NCI-H774 (cell line): Measurements from ENCODE around the gene TPGS2.
"Not testable (repeated sequence)": the region's sequence is repeated elsewhere in the genome, so short reads cannot be mapped to it uniquely, and the experiment has no call there.

Experiments used
- DNase-seq: peaks from one replicate; lab custom pipeline; 2025; lab: John Stamatoyannopoulos, UW

TPGS2 gene

DNA sequence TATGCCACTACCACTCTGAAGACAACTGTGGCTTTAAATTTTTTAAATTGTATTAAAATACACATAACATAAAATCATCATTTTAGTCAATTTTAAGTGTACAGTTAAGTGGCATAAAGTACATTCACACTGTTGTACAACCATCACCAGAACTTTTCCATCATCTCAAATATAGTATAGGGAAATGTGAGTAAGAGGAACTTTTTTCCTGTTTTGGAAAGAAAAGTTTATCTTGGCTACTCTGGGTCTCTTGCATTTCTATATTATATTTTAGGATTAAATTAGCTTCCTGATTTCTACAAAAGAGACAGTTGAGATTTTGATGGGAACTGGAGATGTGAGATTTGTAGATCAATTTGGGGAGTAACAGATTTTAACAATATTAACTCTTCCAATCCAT lies 3.3 kb downstream of the TPGS2 start:
- DNase-seq: no peak

DNA sequence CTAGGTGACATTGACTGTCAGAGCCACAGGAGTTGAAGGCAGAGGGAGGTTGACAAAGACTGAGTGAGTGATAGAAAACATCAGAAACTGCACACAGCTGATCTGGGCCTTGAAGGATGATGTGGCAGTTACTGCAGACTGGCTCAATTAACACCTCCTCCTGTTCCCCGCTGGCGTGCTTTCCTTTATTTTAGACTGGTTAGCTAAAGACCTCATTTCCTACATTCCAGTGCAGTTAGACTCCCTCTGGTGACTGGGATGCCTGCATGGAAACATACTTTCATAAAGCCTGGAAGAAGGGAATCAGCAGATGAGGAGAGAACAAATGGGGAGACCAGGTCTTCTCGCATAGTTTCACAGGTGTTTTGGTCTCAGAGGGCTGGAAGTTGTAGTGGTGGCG lies 7.1 kb downstream of the TPGS2 start:
- DNase-seq: no peak

GRCh38 chr18:36819621-36820020 lies 9.2 kb downstream of the TPGS2 start:
- DNase-seq: no peak

GRCh38 chr18:36818652-36819051 lies 10.2 kb downstream of the TPGS2 start:
- no peak for DNase-seq

DNA sequence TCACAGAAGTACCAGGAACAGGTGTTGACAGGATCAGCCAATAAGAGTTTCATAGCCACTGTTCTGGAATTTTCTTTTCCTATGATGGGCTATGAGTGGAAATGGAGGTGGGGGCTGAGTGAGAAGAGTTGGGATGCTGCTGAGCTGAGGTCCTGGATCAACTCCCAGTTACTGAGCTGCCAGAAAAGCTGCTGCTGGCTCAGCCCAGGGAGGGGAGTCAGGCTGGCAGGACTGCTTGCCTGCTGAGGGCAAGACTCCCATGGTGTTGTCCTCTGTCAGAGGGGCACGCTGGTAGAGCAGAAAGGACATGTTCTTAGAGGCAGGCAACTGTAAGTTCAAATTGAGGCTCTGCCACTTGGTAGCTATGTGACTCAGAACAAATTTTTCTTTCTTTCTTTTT lies 11.8 kb downstream of the TPGS2 start:
- DNase-seq: no peak

DNA sequence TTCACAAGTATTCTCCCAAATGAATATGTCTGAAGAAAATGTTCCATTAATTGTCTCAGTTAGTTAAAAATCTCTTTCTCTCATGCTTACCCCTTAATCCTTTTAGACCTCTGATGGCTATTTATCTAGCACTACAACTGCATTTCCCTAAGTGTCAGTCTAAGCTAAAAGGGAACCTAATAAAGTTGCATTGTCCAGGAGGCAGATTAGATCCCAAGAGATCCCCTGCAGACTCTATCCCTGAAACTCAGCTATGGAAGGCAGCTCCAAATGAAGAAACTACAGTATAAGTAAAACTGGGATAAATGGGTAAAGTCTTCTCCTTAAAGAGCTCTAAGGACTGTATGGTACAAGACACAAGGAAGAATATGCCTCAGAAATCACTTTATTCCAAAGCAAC lies 12.7 kb downstream of the TPGS2 start:
- not testable (repeated sequence) for DNase-seq

- no peak for DNase-seq
Measured at GRCh38 chr18:36814994-36815393, 13.8 kb downstream of the TPGS2 start.

DNA sequence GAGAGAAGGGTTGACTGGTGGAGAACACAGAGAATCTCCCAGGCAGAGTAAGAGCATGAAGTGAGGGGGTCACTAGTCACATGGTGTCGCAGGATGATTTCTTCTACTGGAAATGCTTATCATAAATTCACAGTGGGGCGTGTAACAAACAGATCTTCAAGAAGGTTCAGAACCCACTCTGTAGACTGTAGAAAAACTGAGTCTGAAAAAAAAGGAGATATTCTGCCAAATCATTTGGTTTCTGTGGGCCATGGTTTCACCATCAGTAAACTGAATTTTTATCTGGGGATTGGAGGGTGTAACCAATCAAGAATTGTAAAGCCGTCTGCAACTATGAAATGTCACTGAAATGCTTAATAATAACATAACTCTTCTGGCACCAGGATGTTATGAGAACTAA lies 15.0 kb downstream of the TPGS2 start:
- no peak for DNase-seq

GRCh38 chr18:36813101-36813775 lies 15.6 kb downstream of the TPGS2 start:
- DNase-seq: no peak

DNA sequence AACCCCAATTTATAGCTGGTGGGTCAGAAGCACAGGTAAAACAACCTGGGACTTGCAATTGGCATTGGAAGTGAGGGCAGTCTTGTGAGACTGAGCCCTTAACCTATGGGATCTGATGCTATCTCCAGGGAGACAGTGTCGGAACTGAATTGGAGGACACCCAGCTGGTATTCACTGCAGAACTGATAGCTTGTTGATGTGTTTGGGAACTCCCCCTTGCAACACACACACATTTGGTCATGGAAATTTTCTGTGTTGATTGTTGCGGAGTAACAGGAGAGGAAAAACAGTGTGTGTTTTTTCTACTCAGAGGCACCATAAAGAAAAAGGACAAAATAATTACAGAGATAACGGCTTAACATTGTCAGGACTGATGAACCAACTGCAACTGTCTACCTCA lies 16.1 kb downstream of the TPGS2 start:
- DNase-seq: no peak

- no peak for DNase-seq
Measured at GRCh38 chr18:36811955-36812354, 16.8 kb downstream of the TPGS2 start.

- no peak for DNase-seq
Measured at GRCh38 chr18:36811430-36811829, 17.4 kb downstream of the TPGS2 start.

DNA sequence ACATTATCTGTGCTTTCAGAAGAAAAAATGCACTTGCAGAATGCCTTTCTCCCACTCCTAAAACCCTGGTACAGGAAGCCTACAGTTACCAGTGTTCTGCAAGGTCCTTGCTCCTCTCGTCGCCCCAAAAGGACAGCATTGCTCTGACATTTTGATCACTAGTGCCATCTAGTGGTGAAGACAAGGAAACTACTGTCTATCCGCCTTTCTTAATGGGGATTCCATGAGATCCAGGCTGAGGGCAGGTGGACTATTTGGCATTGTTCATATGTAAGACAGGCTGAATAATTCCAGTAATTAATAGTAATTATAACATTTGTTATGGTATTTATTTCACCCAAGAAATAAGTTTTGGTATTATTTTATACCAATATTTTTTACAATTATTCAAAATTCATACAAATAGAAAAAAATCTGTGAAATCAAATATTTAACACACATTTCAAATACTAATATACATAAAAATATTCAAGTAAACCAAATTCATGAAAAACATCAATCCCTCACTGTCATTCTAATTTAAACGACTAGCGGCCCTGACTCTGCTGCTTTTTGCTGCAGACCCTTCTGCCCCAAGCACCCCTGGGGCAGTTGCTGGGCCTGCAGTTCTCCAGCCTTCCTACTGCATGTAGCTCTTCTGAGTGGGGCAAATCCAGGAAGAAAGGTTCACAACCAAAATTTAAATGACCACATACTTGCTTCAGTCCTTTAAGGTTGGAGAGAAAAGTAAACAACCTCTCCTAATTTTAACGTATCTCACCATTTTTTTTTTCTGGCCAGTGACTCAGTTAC lies 19.0 kb downstream of the TPGS2 start:
- DNase-seq: no peak

GRCh38 chr18:36808681-36809080 lies 20.1 kb downstream of the TPGS2 start:
- no peak for DNase-seq

DNA sequence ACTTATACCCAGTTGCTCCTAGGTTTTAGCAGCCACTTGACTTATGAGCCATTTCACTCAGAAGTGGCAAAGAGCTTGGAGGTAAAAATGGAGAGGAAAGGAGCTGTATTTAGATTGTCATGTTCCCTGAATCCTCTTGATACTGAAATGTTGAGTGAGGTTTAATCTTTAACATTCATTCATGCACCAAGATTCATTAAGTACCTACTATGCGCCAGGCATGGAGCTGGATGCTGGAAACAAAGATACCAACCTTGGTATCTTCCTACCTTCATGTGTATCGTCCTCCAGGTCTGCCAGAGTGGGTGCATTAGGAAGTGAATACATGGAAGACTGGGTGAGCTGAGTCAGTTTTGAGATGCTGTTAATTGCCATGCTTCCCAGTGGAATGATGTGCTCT lies 23.7 kb downstream of the TPGS2 start:
- no peak for DNase-seq

DNA sequence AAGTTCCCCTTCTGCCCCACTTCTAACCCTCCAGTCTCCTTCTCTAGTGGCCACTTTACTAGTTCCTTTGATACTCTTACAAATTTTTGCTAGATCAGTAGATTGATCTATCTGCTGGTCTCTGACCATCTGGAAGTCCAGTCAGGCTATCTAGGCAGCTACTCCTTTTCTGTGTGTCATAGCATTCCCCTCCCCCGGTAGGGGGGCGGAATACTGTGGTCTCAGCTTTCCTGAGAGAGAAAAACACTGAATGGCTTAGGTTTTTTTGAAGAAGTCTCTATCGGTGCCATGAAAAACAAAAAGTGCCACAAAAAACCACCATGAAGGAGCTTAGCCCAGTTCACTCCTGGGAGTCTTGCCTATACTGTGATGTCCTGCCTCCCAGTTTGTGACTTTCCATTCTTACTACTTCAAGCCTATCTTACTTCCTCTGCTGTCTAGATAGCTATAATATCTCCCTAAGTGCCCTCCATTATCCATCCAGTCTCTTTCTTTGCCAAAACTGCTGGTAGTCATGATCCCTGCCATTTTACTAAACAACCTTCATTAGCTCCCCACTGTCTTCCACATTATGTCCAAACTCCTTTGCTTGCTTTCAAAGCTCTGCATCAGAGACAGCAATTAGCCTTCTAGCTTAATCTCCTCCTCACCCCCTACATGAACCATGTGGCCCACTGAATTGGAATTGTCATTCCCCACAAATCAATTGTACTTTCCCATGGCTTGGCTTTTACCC lies 29.9 kb downstream of the TPGS2 start:
- no peak for DNase-seq

GRCh38 chr18:36792634-36793283 lies 36.0 kb downstream of the TPGS2 start:
- no peak for DNase-seq

DNA sequence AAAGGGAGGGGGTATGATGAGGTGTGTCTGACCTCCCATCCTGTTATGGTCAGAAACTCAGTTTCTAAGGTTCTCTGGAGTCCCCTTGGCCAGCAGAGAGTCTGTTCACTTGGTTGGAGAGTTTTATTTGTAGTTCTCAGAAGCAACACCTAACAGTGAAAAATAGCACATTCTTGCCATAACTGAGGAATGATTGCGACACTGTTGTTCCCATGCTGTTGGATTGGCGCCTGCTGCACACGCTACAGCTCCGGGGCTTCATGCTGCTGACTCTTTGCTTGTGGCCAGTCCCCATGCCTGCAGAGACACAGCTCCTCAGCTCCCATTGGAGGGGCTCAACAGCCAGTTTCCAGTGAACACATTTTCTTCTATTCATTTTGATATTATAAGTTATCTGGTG lies 42.1 kb downstream of the TPGS2 start:
- no peak for DNase-seq

- DNase-seq: no peak
Measured at GRCh38 chr18:36783792-36784191, 45.0 kb downstream of the TPGS2 start.

- DNase-seq: no peak
Measured at GRCh38 chr18:36782710-36783109, 46.1 kb downstream of the TPGS2 start.

DNA sequence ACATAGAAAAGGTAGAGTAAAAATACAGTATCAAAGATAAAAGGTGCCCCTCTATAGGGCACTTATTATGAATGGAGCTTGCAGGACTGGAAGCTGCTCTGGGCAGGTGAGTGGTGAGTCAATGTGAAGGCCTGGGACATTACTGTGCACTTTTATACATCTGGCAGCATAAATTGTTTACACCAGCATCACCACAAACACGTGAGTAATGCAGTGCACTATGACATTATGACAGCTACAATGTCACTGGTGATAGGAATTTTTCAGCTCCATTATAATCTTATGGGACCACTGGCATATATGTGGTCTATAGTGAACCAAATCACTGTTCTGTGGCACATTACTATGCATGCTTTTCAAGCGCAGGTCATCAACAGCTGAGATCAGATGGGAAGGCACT lies 48.1 kb downstream of the TPGS2 start:
- no peak for DNase-seq

GRCh38 chr18:36777566-36777965 lies 51.2 kb downstream of the TPGS2 start:
- DNase-seq: no peak

DNA sequence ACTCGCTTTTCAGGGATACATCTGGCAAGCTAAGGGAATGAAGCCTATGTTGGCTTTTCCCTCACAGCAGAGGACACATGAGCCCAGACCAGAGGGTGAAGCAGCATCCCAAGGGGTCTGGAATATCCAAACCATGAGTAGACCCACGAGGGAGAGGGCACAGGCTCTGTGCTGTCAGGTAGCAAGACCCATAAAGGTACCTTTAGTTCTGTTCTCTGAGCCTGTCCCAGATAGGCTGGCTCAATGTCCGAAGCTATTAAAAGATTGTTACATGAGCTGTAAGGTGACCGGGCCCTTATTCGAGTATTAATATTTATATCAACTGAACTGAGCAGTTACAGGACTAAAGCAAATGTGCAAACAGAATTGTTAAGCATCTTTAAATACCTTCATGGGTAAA lies 52.2 kb downstream of the TPGS2 start:
- no peak for DNase-seq
